Measurements from ENCODE around the gene CAPRIN1.
"Not testable (repeated sequence)": the region's sequence is repeated elsewhere in the genome, so short reads cannot be mapped to it uniquely, and the experiment has no call there.

CAPRIN1 gene

DNA sequence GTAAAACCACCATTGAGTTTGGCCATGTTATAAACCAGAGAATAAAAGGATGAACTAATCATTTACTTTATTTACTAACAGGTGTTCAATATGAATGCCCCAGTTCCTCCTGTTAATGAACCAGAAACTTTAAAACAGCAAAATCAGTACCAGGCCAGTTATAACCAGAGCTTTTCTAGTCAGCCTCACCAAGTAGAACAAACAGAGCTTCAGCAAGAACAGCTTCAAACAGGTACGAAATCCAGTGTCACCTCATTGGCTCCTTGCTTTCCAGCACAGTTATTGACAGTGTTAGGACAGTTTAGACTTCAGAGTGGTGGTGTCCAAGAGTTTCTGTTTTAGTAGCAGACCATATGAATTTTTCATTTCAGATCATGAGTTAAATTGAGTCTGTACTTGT is 40.3 kb downstream of the CAPRIN1 start:
- Histone ChIP-seq H4K12ac (ENCODE audit: low read depth, low read length) (no peak overlapping the region), H2BK12ac (ENCODE audit: low read length) (no peak overlapping the region), H2BK5ac (ENCODE audit: low read depth, low read length, poor library complexity) (no peak overlapping the region), H3K4ac (ENCODE audit: low read depth, low read length) (no peak overlapping the region), H3K27ac (ENCODE audit: low read depth, low read length) (no peak overlapping the region), H3K79me1 (ENCODE audit: low read length) (no peaks in the 10 kb centered on the region), H3K23ac (ENCODE audit: low read length) (no peak overlapping the region), H4K8ac (ENCODE audit: low read depth, low read length) (no peak overlapping the region), H3K4me3 (ENCODE audit: low read depth, low read length) (no peak overlapping the region), H2AFZ (ENCODE audit: insufficient read depth, low read length, poor library complexity) (no peak overlapping the region), H3K36me3 (ENCODE audit: control insufficient read depth in 1 of 2, insufficient read depth in 2 of 2, low read length in 2 of 2) (peaks cover 40 to 58% of the 10 kb centered on the region in 2 experiments), H3K4me1 (ENCODE audit: control insufficient read depth in 1 of 2, insufficient read depth in 2 of 2, low read length in 2 of 2) (no peaks in the 10 kb centered on the region), H4K91ac (ENCODE audit: low read depth, low read length) (no peak overlapping the region), H3K18ac (ENCODE audit: low read length) (no peak overlapping the region), H3K79me2 (ENCODE audit: control insufficient read depth, insufficient read depth, low read length, poor library complexity) (no peaks in the 10 kb centered on the region), H3K9ac (ENCODE audit: low read length) (no peak overlapping the region), H3K27me3 (ENCODE audit: insufficient read depth, low read length) (no peaks in the 10 kb centered on the region), H3K4me2 (ENCODE audit: low read length) (no peak overlapping the region), H2BK120ac (ENCODE audit: insufficient read depth, low read length, poor library complexity) (no peak overlapping the region), H2AK5ac (ENCODE audit: low read length) (no peak overlapping the region), H3K14ac (ENCODE audit: low read length) (no peak overlapping the region), H3K9me3 (ENCODE audit: insufficient read depth, low read depth, low read length) (no peaks in the 10 kb centered on the region)
- no peak for DNase-seq
- WGBS (ENCODE audit: extremely low coverage, insufficient coverage, insufficient read length) = no CpG with 5 or more reads among the region's 1 CpG

DNA sequence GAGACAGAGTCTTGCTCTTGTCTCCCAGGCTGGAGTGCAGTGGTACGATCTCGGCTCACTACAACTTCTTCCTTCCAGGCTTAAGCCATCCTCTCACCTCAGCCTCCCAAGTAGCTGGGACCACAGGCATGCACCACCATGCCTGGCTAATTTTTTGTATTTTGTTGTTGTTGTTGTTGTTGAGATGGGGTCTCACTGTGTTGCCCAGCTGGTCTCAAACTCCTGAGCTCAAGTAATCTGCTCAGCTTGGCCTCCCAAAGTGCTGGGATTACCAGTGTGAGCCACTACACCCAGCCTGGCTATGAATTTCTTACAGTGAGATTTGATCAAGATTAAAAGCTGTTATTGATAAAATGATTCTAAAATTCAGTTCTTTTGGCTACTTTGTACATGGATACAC is 43.4 kb downstream of the CAPRIN1 start:
- H3K4ac ChIP-seq (ENCODE audit: low read depth, low read length); H3K18ac ChIP-seq (ENCODE audit: low read length); H3K9me3 ChIP-seq (ENCODE audit: insufficient read depth, low read depth, low read length); H2BK5ac ChIP-seq (ENCODE audit: low read depth, low read length, poor library complexity); DNase-seq; H2AFZ ChIP-seq (ENCODE audit: insufficient read depth, low read length, poor library complexity); H3K79me2 ChIP-seq (ENCODE audit: control insufficient read depth, insufficient read depth, low read length, poor library complexity); H3K4me1 ChIP-seq (ENCODE audit: control insufficient read depth in 1 of 2, insufficient read depth in 2 of 2, low read length in 2 of 2); H3K23ac ChIP-seq (ENCODE audit: low read length); H3K4me3 ChIP-seq (ENCODE audit: low read depth, low read length); H2BK12ac ChIP-seq (ENCODE audit: low read length); H2AK5ac ChIP-seq (ENCODE audit: low read length); H3K27ac ChIP-seq (ENCODE audit: low read depth, low read length); H3K14ac ChIP-seq (ENCODE audit: low read length); H3K4me2 ChIP-seq (ENCODE audit: low read length); H3K27me3 ChIP-seq (ENCODE audit: insufficient read depth, low read length); H3K79me1 ChIP-seq (ENCODE audit: low read length); H2BK120ac ChIP-seq (ENCODE audit: insufficient read depth, low read length, poor library complexity); H4K91ac ChIP-seq (ENCODE audit: low read depth, low read length); H3K9ac ChIP-seq (ENCODE audit: low read length); H4K8ac ChIP-seq (ENCODE audit: low read depth, low read length); H4K12ac ChIP-seq (ENCODE audit: low read depth, low read length): not testable (repeated sequence)
- WGBS (ENCODE audit: extremely low coverage, insufficient coverage, insufficient read length) = no CpG with 5 or more reads among the region's 2 CpGs
- peaks cover 29 to 55% of the 10 kb centered on the region in 2 experiments for H3K36me3 ChIP-seq (ENCODE audit: control insufficient read depth in 1 of 2, insufficient read depth in 2 of 2, low read length in 2 of 2)

DNA sequence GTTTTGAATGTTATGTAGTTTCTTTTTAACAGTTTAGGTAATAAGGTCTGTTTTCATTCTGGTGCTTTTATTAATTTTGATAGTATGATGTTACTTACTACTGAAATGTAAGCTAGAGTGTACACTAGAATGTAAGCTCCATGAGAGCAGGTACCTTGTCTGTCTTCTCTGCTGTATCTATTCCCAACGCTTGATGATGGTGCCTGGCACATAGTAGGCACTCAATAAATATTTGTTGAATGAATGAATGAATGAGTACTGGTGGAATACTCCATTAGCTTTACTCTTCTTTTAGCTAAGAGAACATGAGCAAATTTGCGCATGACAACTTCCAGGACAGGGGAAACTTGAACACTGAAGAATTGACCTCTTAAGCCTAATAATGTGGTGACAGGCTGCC is 47.3 kb downstream of the CAPRIN1 start:
- H2BK5ac ChIP-seq (ENCODE audit: low read depth, low read length, poor library complexity) = no peak overlapping the region
- no CpG with 5 or more reads among the region's 2 CpGs for WGBS (ENCODE audit: extremely low coverage, insufficient coverage, insufficient read length)
- no peak overlapping the region for H3K27ac ChIP-seq (ENCODE audit: low read depth, low read length)
- no peak overlapping the region for H4K12ac ChIP-seq (ENCODE audit: low read depth, low read length)
- H3K4ac ChIP-seq (ENCODE audit: low read depth, low read length) = no peak overlapping the region
- no peaks in the 10 kb centered on the region for H3K9me3 ChIP-seq (ENCODE audit: insufficient read depth, low read depth, low read length)
- no peak overlapping the region for H3K9ac ChIP-seq (ENCODE audit: low read length)
- peaks cover 17 to 28% of the 10 kb centered on the region in 2 experiments for H3K36me3 ChIP-seq (ENCODE audit: control insufficient read depth in 1 of 2, insufficient read depth in 2 of 2, low read length in 2 of 2)
- no peak overlapping the region for H3K14ac ChIP-seq (ENCODE audit: low read length)
- H3K4me2 ChIP-seq (ENCODE audit: low read length) = no peak overlapping the region
- no peak for DNase-seq
- no peaks in the 10 kb centered on the region for H3K79me1 ChIP-seq (ENCODE audit: low read length)
- no peaks in the 10 kb centered on the region for H3K4me1 ChIP-seq (ENCODE audit: control insufficient read depth in 1 of 2, insufficient read depth in 2 of 2, low read length in 2 of 2)
- no peak overlapping the region for H2BK12ac ChIP-seq (ENCODE audit: low read length)
- H3K4me3 ChIP-seq (ENCODE audit: low read depth, low read length) = no peak overlapping the region
- no peak overlapping the region for H2AK5ac ChIP-seq (ENCODE audit: low read length)
- H4K8ac ChIP-seq (ENCODE audit: low read depth, low read length) = no peak overlapping the region
- H3K27me3 ChIP-seq (ENCODE audit: insufficient read depth, low read length) = no peaks in the 10 kb centered on the region
- no peak overlapping the region for H3K18ac ChIP-seq (ENCODE audit: low read length)
- H2AFZ ChIP-seq (ENCODE audit: insufficient read depth, low read length, poor library complexity) = no peak overlapping the region
- H2BK120ac ChIP-seq (ENCODE audit: insufficient read depth, low read length, poor library complexity) = no peak overlapping the region
- H4K91ac ChIP-seq (ENCODE audit: low read depth, low read length) = no peak overlapping the region
- no peak overlapping the region for H3K23ac ChIP-seq (ENCODE audit: low read length)
- no peaks in the 10 kb centered on the region for H3K79me2 ChIP-seq (ENCODE audit: control insufficient read depth, insufficient read depth, low read length, poor library complexity)

DNA sequence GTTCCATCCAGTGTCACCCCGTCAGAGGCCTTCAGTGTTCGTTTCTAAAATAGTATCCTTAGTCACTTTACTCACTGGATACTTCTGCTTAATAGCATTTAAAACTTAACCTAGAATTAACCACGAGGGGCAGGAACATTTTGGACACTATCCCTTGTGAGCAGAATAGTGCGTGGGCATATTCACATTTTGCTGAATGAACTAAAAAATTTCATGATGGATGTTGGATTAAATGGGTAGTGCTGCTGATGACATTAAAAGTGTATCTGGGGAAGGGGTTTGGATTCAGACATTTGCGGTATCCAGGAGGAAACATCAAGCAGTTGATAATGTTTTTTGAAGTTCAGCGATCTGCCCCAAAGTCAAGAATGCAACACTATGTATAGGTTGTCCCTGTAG is 53.1 kb downstream of the CAPRIN1 start:
- peak in 1 of 2 donors; percentile 3 for DNase-seq
- no peak overlapping the region for H2AK5ac ChIP-seq (ENCODE audit: low read length)
- WGBS (ENCODE audit: extremely low coverage, insufficient coverage, insufficient read length) = no CpG with 5 or more reads among the region's 6 CpGs

More for the DNA sequence above, 53.1 kb downstream of the CAPRIN1 start:
- Histone ChIP-seq H4K8ac (ENCODE audit: low read depth, low read length) (peak overlapping the region; percentile 77), H2BK5ac (ENCODE audit: low read depth, low read length, poor library complexity) (no peak overlapping the region), H3K23ac (ENCODE audit: low read length) (no peak overlapping the region), H2BK120ac (ENCODE audit: insufficient read depth, low read length, poor library complexity) (no peak overlapping the region), H2AFZ (ENCODE audit: insufficient read depth, low read length, poor library complexity) (no peak overlapping the region), H4K91ac (ENCODE audit: low read depth, low read length) (no peak overlapping the region), H4K12ac (ENCODE audit: low read depth, low read length) (no peak overlapping the region), H3K27ac (ENCODE audit: low read depth, low read length) (peak overlapping the region; percentile 73), H3K9ac (ENCODE audit: low read length) (no peak overlapping the region), H3K27me3 (ENCODE audit: insufficient read depth, low read length) (no peaks in the 10 kb centered on the region), H3K4ac (ENCODE audit: low read depth, low read length) (no peak overlapping the region), H3K4me1 (ENCODE audit: control insufficient read depth in 1 of 2, insufficient read depth in 2 of 2, low read length in 2 of 2) (peaks cover 0 to 6% of the 10 kb centered on the region in 2 experiments), H3K4me2 (ENCODE audit: low read length) (peak overlapping the region; percentile 84), H2BK12ac (ENCODE audit: low read length) (no peak overlapping the region), H3K14ac (ENCODE audit: low read length) (no peak overlapping the region), H3K36me3 (ENCODE audit: control insufficient read depth in 1 of 2, insufficient read depth in 2 of 2, low read length in 2 of 2) (peaks cover 2 to 7% of the 10 kb centered on the region in 2 experiments), H3K4me3 (ENCODE audit: low read depth, low read length) (peak overlapping the region; percentile 85), H3K18ac (ENCODE audit: low read length) (no peak overlapping the region), H3K79me1 (ENCODE audit: low read length) (peaks cover 2% of the 10 kb centered on the region), H3K9me3 (ENCODE audit: insufficient read depth, low read depth, low read length) (no peaks in the 10 kb centered on the region), H3K79me2 (ENCODE audit: control insufficient read depth, insufficient read depth, low read length, poor library complexity) (peaks cover 3% of the 10 kb centered on the region)
